Measurements from ENCODE around the gene PDE8A. TPM values are rescaled to one million over a fixed set of nuclear protein-coding genes. Genes with fewer than 3 reads are reported as not detected.

The PDE8A gene
- total RNA-seq, 1 experiment from 2014 or later, result 65.9 TPM

DNA sequence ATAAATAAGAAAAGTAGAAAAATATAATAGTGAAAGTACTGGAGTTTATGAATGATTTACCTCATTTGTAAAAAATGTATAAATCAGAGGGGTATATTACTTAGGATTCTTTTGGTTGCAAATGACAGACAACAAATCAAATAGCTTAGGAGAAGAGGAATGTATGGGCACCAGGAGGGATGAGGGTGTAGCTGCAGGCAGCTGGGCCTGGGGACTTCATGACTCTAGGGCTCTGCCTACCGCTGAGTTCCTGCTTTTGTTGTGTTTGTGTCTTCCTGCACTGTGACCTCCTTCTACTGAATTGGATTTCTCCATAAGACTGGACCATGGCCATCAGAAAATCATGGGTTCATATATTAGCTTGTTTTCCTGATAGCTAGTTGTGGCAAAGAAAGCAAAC, 27.9 kb upstream of the PDE8A start:
- CTCF ChIA-PET, result interaction anchor here (1.1 kb wide), 2 partner anchors 90 to 215 kb away, joined by 3 to 4 read pairs; no protein-coding TSS in a partner anchor
- Mint-ChIP-seq H3K27ac (ENCODE audit: unreplicated experiment) (no peak overlapping the region), H3K4me1 (ENCODE audit: low read depth, unreplicated experiment) (peaks cover 10% of the 10 kb centered on the region), H3K27me3 (ENCODE audit: unreplicated experiment) (no peaks in the 10 kb centered on the region), H3K36me3 (ENCODE audit: insufficient read depth, unreplicated experiment) (no peaks in the 10 kb centered on the region), H3K4me3 (ENCODE audit: low read depth, unreplicated experiment) (no peak overlapping the region), H3K9me3 (ENCODE audit: low read depth, unreplicated experiment) (no peaks in the 10 kb centered on the region)
- intact Hi-C loops (cut with micrococcal nuclease; ENCODE audit: unreplicated experiment), result loop anchor here (10.0 kb wide), 1 partner anchor 191 kb away; no protein-coding TSS in a partner anchor
- no TSS peak for BruUV-seq (replicated peaks)
- DNase-seq, result no peak
- TF ChIP-seq CTCF (IDR thresholded peaks at IDR 0.05; ENCODE audit: unreplicated experiment), result no peak

DNA sequence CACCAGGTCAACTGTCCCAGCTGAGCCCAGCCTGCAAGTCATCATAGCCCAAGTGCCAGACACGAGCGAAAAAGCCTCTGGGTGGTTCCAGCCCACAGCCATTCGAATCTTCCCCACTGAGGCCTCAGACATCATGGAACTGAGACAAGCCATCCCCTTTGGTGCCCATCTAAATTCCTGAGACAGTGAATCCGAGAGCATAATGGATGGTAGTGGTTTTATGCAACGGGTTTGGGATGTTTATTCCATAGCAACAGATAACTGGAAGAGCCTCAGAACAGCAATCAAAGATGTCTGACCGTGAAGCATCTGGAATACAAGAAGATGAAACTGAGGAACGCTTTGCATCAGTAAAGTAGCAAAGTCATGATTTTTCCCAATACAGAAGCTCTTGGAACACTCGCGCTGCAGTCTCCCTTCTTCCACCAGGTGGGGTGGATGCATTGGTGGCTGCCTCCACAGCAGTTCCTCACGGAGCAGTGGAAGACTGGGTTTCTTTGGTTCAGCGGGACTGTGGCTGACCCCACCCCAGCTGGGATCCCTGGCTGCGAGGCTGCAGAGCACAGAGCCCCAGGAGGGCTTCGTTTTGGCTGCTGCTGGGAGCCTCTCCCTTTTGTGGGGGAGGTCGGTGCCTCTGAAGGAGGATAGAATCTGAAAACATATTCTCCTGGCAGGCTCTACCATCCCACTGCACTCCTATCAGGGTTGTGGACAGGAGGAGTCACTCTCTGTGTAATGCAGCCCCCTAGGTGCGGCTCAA, 26.4 kb upstream of the PDE8A start:
- peak overlapping the region; percentile 12 for H3K4me3 Mint-ChIP-seq (ENCODE audit: low read depth, unreplicated experiment)
- no peaks in the 10 kb centered on the region for H3K9me3 Mint-ChIP-seq (ENCODE audit: low read depth, unreplicated experiment)
- H3K4me1 Mint-ChIP-seq (ENCODE audit: low read depth, unreplicated experiment), result peaks cover 10% of the 10 kb centered on the region
- peak; percentile 65 for TF ChIP-seq CTCF (IDR thresholded peaks at IDR 0.05; ENCODE audit: unreplicated experiment)
- CTCF ChIA-PET, result interaction anchor here (0.6 to 1.3 kb wide), 8 partner anchors 26 to 220 kb away, joined by 3 to 19 read pairs (median 6); partner anchors contain the start of gene PDE8A
- BruUV-seq (replicated peaks), result no TSS peak
- H3K27me3 Mint-ChIP-seq (ENCODE audit: unreplicated experiment), result no peaks in the 10 kb centered on the region
- peak overlapping the region; percentile 0 for H3K27ac Mint-ChIP-seq (ENCODE audit: unreplicated experiment)
- peak; percentile 85 for DNase-seq
- intact Hi-C loops (cut with micrococcal nuclease; ENCODE audit: unreplicated experiment), result loop anchor here (1.0 to 10.0 kb wide), 4 partner anchors 25 to 190 kb away; no protein-coding TSS in a partner anchor
- H3K36me3 Mint-ChIP-seq (ENCODE audit: insufficient read depth, unreplicated experiment), result no peaks in the 10 kb centered on the region

DNA sequence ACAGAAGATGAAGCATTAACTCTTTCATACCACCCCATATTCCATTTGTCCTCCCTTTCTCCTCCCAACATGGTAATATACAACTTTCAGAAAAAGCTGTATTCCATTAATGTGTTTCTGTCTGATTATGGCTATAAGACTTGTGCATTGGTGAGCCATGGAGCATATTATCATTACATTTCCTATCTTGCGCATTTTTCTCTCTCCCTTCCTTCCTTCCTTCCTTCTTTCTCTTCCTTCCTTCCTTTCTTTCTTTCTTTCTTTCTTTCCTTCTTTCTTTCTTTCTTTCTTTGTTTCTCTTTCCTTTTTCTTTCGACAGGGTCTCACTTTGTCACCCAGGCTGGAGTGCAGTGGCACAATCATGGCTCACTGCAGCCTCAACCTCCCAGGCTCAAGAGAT, 25.5 kb upstream of the PDE8A start:
- TF ChIP-seq CTCF (IDR thresholded peaks at IDR 0.05; ENCODE audit: unreplicated experiment), result no peak
- intact Hi-C loops (cut with micrococcal nuclease; ENCODE audit: unreplicated experiment), result loop anchor here (5.0 to 10.0 kb wide), 2 partner anchors 51 to 189 kb away; no protein-coding TSS in a partner anchor
- no peak for DNase-seq
- Mint-ChIP-seq H3K4me1 (ENCODE audit: low read depth, unreplicated experiment) (peaks cover 10% of the 10 kb centered on the region), H3K27me3 (ENCODE audit: unreplicated experiment) (no peaks in the 10 kb centered on the region), H3K36me3 (ENCODE audit: insufficient read depth, unreplicated experiment) (no peaks in the 10 kb centered on the region), H3K4me3 (ENCODE audit: low read depth, unreplicated experiment) (peak overlapping the region; percentile 12), H3K9me3 (ENCODE audit: low read depth, unreplicated experiment) (no peaks in the 10 kb centered on the region), H3K27ac (ENCODE audit: unreplicated experiment) (peak overlapping the region; percentile 0)
- BruUV-seq (replicated peaks), result no TSS peak
- CTCF ChIA-PET, result interaction anchor here (0.7 kb wide), 3 partner anchors 12 to 220 kb away, joined by 3 to 4 read pairs (median 3); no protein-coding TSS in a partner anchor

DNA sequence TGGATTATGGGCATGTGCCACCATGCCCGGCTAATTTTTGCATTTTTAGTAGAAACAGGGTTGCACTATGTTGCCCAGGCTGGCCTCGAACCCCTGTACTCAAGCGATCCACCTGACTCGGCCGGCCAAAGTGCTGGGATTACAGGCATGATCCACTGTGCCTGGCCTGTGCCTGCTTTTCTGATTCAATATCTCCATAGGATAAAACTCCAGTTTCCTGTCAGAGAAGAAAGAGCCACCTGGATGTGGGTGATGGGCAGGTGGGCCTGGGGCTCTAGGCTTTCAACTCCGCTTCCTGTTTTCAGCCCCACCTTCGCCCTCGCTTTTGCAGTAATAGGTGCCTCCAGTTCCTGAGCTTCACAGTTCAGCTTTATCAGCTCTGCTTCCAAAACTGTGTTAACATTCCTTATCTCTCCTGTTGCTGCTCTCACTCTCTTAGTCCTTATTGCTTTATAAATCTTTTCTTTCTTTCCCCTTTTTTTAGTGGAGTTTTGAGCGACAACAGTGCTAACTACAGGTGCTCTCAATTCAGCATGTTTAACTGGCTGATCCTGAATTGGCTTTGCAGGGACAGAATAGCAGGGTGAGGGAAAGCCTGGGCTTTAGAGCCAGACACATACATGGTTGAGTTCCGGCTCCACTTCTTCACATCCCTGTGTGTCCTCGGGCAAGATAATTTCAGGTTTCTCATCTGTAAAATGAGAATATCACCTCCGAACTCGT, 21.1 kb upstream of the PDE8A start:
- H3K4me1 Mint-ChIP-seq (ENCODE audit: low read depth, unreplicated experiment), result peaks cover 20% of the 10 kb centered on the region
- no peaks in the 10 kb centered on the region for H3K27me3 Mint-ChIP-seq (ENCODE audit: unreplicated experiment)
- intact Hi-C loops (cut with micrococcal nuclease; ENCODE audit: unreplicated experiment), result no loop called here
- no peaks in the 10 kb centered on the region for H3K36me3 Mint-ChIP-seq (ENCODE audit: insufficient read depth, unreplicated experiment)
- no peak overlapping the region for H3K4me3 Mint-ChIP-seq (ENCODE audit: low read depth, unreplicated experiment)
- peaks cover 7% of the 10 kb centered on the region for H3K9me3 Mint-ChIP-seq (ENCODE audit: low read depth, unreplicated experiment)
- TF ChIP-seq CTCF (IDR thresholded peaks at IDR 0.05; ENCODE audit: unreplicated experiment), result no peak
- CTCF ChIA-PET, result no interaction called here
- no peak for DNase-seq
- H3K27ac Mint-ChIP-seq (ENCODE audit: unreplicated experiment), result no peak overlapping the region
- no TSS peak for BruUV-seq (replicated peaks)

All from Calu3 (cell line).